Measurements from ENCODE around the gene GREB1.

GREB1 gene

GRCh38 chr2:11656252-11656651, 122.4 kb downstream of the GREB1 start:
- no peak for TF ChIP-seq CTCF (IDR thresholded peaks at IDR 0.05; ENCODE audit: extremely low read depth, insufficient read depth, missing control alignments)
- no peak for DNase-seq (ENCODE audit: low spot score)
- in situ Hi-C loops (cut with MboI; ENCODE audit: low pct_unique_long_range_greater_than_20kb, low sequenced_read_pairs, unreplicated experiment) = no loop called here

GRCh38 chr2:11656671-11657101, 122.8 kb downstream of the GREB1 start:
- in situ Hi-C loops (cut with MboI; ENCODE audit: low pct_unique_long_range_greater_than_20kb, low sequenced_read_pairs, unreplicated experiment) = no loop called here
- DNase-seq (ENCODE audit: low spot score) = no peak

DNA sequence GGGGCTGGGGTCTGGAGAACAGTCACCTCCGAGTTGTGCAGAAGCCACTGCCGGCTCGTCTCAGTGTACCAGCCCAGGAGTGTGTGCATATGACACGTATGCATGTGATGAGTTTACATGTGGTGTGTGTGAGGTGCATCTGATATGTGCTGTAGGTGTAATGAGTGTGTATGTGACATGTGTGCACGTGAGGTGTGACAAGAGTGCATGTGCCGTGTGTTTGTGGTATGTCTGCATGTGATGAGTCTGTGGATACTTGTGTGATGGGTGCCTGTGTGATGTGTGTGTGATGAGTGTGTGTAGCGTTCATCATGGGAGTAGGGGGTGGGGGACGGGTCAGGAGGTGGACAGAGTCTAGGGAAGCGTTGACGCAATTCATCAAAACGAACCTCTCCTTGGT, 123.3 kb downstream of the GREB1 start:
- in situ Hi-C loops (cut with MboI; ENCODE audit: low pct_unique_long_range_greater_than_20kb, low sequenced_read_pairs, unreplicated experiment) = no loop called here
- no peak for TF ChIP-seq CTCF (IDR thresholded peaks at IDR 0.05; ENCODE audit: extremely low read depth, insufficient read depth, missing control alignments)
- DNase-seq (ENCODE audit: low spot score) = no peak

More at GRCh38 chr2:11656671-11657101, 122.8 kb downstream of the GREB1 start:
- no peak for TF ChIP-seq CTCF (IDR thresholded peaks at IDR 0.05; ENCODE audit: extremely low read depth, insufficient read depth, missing control alignments)

DNA sequence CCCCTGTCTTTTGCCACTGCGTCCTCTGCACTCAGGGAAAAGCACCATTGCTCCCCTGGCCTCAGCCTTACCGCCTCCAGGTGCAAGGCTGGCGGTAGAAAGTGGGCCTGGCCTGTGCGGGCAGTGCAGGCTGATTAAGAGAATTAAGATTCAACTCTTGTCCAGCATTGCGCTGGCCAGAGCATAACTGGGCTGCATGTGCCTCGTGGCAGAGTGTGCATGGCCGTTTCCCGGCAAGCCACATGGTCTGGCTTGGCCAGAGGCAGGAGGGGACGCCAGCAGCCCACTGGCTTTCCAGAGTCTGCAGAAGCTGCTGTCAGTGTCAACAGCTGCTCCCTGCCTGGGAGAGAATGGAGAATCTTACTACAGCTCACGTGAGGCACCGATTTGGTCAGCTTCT, 123.8 kb downstream of the GREB1 start:
- no peak for TF ChIP-seq CTCF (IDR thresholded peaks at IDR 0.05; ENCODE audit: extremely low read depth, insufficient read depth, missing control alignments)
- in situ Hi-C loops (cut with MboI; ENCODE audit: low pct_unique_long_range_greater_than_20kb, low sequenced_read_pairs, unreplicated experiment) = no loop called here
- DNase-seq (ENCODE audit: low spot score) = no peak

DNA sequence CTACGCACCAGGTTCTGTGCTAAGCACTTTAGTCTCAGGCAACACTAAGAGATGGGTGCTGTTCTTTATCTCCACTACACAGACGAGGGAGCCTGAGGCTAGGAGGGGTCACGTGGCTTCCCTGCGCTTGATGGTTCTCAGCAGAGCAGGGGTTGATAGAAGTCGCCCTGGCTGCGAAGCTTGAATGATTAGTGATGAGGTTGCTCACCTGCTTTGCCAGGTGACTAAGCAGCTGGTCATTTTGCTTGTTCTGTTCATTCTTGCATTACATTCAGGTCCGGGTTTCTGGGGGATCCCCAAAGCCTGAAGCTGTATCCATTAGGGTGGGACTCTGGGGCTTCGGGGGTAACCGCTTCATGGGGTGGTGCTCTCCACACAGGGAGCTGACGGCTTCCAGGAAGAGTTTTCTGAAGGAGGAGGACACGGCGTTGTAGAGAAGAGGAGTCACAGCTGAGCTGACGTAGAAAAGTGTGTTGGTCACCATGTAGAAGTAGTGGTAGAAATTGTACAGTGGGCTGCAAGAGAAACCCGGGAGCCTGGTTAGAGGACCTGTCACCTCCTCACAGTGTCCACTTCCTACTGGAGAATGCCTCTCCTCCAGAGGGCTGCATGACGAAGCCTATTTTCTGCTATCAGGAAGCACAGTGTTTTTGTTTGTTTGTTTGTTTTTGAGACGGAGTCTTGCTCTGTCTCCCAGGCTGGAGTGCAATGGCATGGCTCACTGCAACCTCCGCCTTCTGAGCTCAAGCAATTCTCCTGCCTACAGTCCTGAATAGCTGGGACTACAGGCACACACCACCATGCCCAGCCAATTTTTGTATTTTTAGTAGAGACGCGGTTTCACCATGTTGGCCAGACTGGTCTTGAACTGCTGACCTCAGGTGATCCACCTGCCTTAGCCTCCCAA, 124.6 kb downstream of the GREB1 start:
- no peak for DNase-seq (ENCODE audit: low spot score)
- in situ Hi-C loops (cut with MboI; ENCODE audit: low pct_unique_long_range_greater_than_20kb, low sequenced_read_pairs, unreplicated experiment) = no loop called here
- no peak for TF ChIP-seq CTCF (IDR thresholded peaks at IDR 0.05; ENCODE audit: extremely low read depth, insufficient read depth, missing control alignments)

- DNase-seq (ENCODE audit: low spot score) = no peak
- no peak for TF ChIP-seq CTCF (IDR thresholded peaks at IDR 0.05; ENCODE audit: extremely low read depth, insufficient read depth, missing control alignments)
Measured at GRCh38 chr2:11659115-11659475, 125.2 kb downstream of the GREB1 start.

More at GRCh38 chr2:11659115-11659475, 125.2 kb downstream of the GREB1 start:
- in situ Hi-C loops (cut with MboI; ENCODE audit: low pct_unique_long_range_greater_than_20kb, low sequenced_read_pairs, unreplicated experiment) = no loop called here
